ENCODE data around the gene GAK. TPM values are rescaled to one million over a fixed set of nuclear protein-coding genes. Genes with fewer than 3 reads are reported as not detected.
"Not testable (repeated sequence)": the region's sequence is repeated elsewhere in the genome, so short reads cannot be mapped to it uniquely, and the experiment has no call there.

GAK gene
- total RNA-seq, 1 donor = 44.0 TPM

- no peak for TF ChIP-seq CTCF (IDR thresholded peaks at IDR 0.05; ENCODE audit: insufficient read depth, low read depth, low read length)
- no peak for DNase-seq (ENCODE audit: low read depth)
- H3K4me3 ChIP-seq (ENCODE audit: low read depth, low read length) = no peak overlapping the region
Measured at GRCh38 chr4:818106-818921, 113.8 kb downstream of the GAK start.

- TF ChIP-seq CTCF (IDR thresholded peaks at IDR 0.05; ENCODE audit: insufficient read depth, low read depth, low read length) = no peak
- no peak overlapping the region for H3K4me3 ChIP-seq (ENCODE audit: low read depth, low read length)
- DNase-seq (ENCODE audit: low read depth) = no peak
Measured at GRCh38 chr4:815464-816146, 116.5 kb downstream of the GAK start.

GRCh38 chr4:814312-814850 is 117.7 kb downstream of the GAK start:
- no peak for TF ChIP-seq CTCF (IDR thresholded peaks at IDR 0.05; ENCODE audit: insufficient read depth, low read depth, low read length)
- DNase-seq (ENCODE audit: low read depth) = no peak
- no peak overlapping the region for H3K4me3 ChIP-seq (ENCODE audit: low read depth, low read length)

GRCh38 chr4:813900-814299 is 118.2 kb downstream of the GAK start:
- no peak for DNase-seq (ENCODE audit: low read depth)
- H3K4me3 ChIP-seq (ENCODE audit: low read depth, low read length) = no peak overlapping the region
- TF ChIP-seq CTCF (IDR thresholded peaks at IDR 0.05; ENCODE audit: insufficient read depth, low read depth, low read length) = no peak

GRCh38 chr4:808860-809570 is 123.1 kb downstream of the GAK start:
- DNase-seq (ENCODE audit: low read depth) = no peak
- TF ChIP-seq CTCF (IDR thresholded peaks at IDR 0.05; ENCODE audit: insufficient read depth, low read depth, low read length) = no peak

GRCh38 chr4:807792-808191 is 124.3 kb downstream of the GAK start:
- DNase-seq (ENCODE audit: low read depth) = no peak
- TF ChIP-seq CTCF (IDR thresholded peaks at IDR 0.05; ENCODE audit: insufficient read depth, low read depth, low read length) = no peak
- H3K4me3 ChIP-seq (ENCODE audit: low read depth, low read length) = no peak overlapping the region

More at GRCh38 chr4:808860-809570, 123.1 kb downstream of the GAK start:
- no peak overlapping the region for H3K4me3 ChIP-seq (ENCODE audit: low read depth, low read length)

- not testable (repeated sequence) for DNase-seq (ENCODE audit: low read depth); H3K4me3 ChIP-seq (ENCODE audit: low read depth, low read length)
Measured at GRCh38 chr4:806979-807378, 125.1 kb downstream of the GAK start.

All from fibroblast of villous mesenchyme (primary cell).